ENCODE measurements around the gene TGM4. TPM values are rescaled to one million over a fixed set of nuclear protein-coding genes. Genes with fewer than 3 reads are reported as not detected.

TGM4 gene
- total and polyA plus RNA-seq, 2 experiments from 2014 or later = not detected

GRCh38 chr3:44926921-44927320 lies 52.5 kb downstream of the TGM4 start:
- Histone ChIP-seq H4K20me1 (ENCODE audit: insufficient read depth) (no peaks in the 10 kb centered on the region), H3K4me2 (ENCODE audit: unreplicated experiment) (no peak overlapping the region), H2AFZ (no peak overlapping the region), H3K9me2 (ENCODE audit: insufficient read depth) (no peaks in the 10 kb centered on the region), H3K27me3 (replicated peaks; ENCODE audit: insufficient read depth) (no peaks in the 10 kb centered on the region), H3K9ac (no peak overlapping the region), H3F3A (ENCODE audit: insufficient read depth) (peaks cover 18% of the 10 kb centered on the region), H3K27ac (no peak overlapping the region), H3K36me3 (ENCODE audit: low read depth) (peaks cover 5% of the 10 kb centered on the region; the same call in 1 of the 2 replicates), H3K4me1 (ENCODE audit: insufficient read depth) (peaks cover 14% of the 10 kb centered on the region), H3K9me3 (ENCODE audit: low read depth) (no peaks in the 10 kb centered on the region), H3K4me3 (no peak overlapping the region), H3K79me2 (ENCODE audit: insufficient read depth) (no peaks in the 10 kb centered on the region)
- DNase-seq = no peak
- in situ Hi-C loops (cut with MboI) = no loop called here
- TF ChIP-seq EZH2phosphoT487 (IDR thresholded peaks at IDR 0.05; ENCODE audit: insufficient read depth, low read depth) = no peak
- TF ChIP-seq EZH2 (IDR thresholded peaks at IDR 0.05; ENCODE audit: insufficient read depth, poor library complexity, severe bottlenecking) = no peak
- WGBS, 2 experiments (ENCODE audit: low coverage in 1 of 2, low lambda C conversion rate in 2 of 2, missing lambda C conversion rate in 2 of 2) = 100% methylated on average over 7 of the region's 7 CpGs

DNA sequence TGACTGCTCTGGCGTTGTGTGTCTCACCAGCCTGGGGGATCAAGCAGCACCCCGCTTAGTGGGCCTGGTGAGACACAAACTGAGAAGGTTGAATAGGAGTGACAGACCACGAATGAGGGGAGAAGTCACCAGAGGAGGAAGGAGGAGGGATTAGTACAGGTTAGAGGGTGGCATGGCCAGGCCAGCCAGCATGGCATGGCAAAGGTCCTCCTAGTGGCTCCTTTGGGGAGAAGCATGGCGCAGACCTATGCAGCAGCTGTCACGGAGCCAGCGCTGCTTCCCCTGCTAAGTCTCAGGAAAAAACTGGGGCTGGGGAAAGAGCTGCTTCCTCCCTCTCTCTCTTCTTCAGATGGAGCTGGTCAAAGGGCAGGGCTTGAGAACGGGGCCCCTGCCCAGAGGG lies 53.0 kb downstream of the TGM4 start:
- H3K4me1 ChIP-seq (ENCODE audit: insufficient read depth) = peaks cover 14% of the 10 kb centered on the region
- H3K9ac ChIP-seq = no peak overlapping the region
- WGBS, 2 experiments (ENCODE audit: low coverage in 1 of 2, low lambda C conversion rate in 2 of 2, missing lambda C conversion rate in 2 of 2) = 95 to 97% methylated on average over 7 of the region's 7 CpGs
- no peaks in the 10 kb centered on the region for H3K9me2 ChIP-seq (ENCODE audit: insufficient read depth)
- no peaks in the 10 kb centered on the region for H3K79me2 ChIP-seq (ENCODE audit: insufficient read depth)
- in situ Hi-C loops (cut with MboI) = no loop called here
- TF ChIP-seq EZH2 (IDR thresholded peaks at IDR 0.05; ENCODE audit: insufficient read depth, poor library complexity, severe bottlenecking) (no peak), EZH2phosphoT487 (IDR thresholded peaks at IDR 0.05; ENCODE audit: insufficient read depth, low read depth) (no peak)
- H4K20me1 ChIP-seq (ENCODE audit: insufficient read depth) = no peaks in the 10 kb centered on the region
- H3K4me2 ChIP-seq (ENCODE audit: unreplicated experiment) = no peak overlapping the region
- no peak overlapping the region for H2AFZ ChIP-seq
- H3K9me3 ChIP-seq (ENCODE audit: low read depth) = no peaks in the 10 kb centered on the region
- peaks cover 18% of the 10 kb centered on the region for H3F3A ChIP-seq (ENCODE audit: insufficient read depth)
- DNase-seq = no peak
- peaks cover 4% of the 10 kb centered on the region; the same call in 1 of the 2 replicates for H3K36me3 ChIP-seq (ENCODE audit: low read depth)
- H3K4me3 ChIP-seq = no peak overlapping the region
- H3K27ac ChIP-seq = no peak overlapping the region
- no peaks in the 10 kb centered on the region for H3K27me3 ChIP-seq (replicated peaks; ENCODE audit: insufficient read depth)

DNA sequence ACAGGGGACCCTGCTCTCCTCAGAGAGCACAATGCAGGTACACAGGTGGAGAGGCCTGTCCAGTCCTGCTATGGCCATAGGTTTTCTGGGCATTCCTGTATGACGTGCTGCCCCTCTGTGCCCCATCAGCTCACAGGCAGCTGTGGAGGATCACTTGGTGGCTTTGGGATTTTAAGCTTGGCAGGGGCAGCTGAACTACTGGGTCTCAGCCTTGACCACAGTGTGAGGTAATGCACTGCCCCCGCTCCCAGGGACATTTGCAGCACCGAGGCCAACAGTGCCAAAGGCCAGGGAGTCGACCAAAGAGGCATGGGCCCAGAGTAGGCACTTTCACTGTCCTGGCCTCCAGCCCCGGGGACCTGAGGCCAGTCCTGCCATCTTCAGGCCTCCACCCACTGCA lies 55.4 kb downstream of the TGM4 start:
- in situ Hi-C loops (cut with MboI) = no loop called here
- peaks cover 9% of the 10 kb centered on the region for H3F3A ChIP-seq (ENCODE audit: insufficient read depth)
- H3K4me1 ChIP-seq (ENCODE audit: insufficient read depth) = 0 out of 2 replicates have a peak, but pooled peaks cover 2% of the 10 kb centered on the region
- H3K36me3 ChIP-seq (ENCODE audit: low read depth) = peaks cover 4% of the 10 kb centered on the region; the same call in 1 of the 2 replicates
- H3K9ac ChIP-seq = no peak overlapping the region
- H4K20me1 ChIP-seq (ENCODE audit: insufficient read depth) = no peaks in the 10 kb centered on the region
- TF ChIP-seq EZH2phosphoT487 (IDR thresholded peaks at IDR 0.05; ENCODE audit: insufficient read depth, low read depth) (no peak), EZH2 (IDR thresholded peaks at IDR 0.05; ENCODE audit: insufficient read depth, poor library complexity, severe bottlenecking) (no peak)
- 72 to 80% methylated on average over 5 of the region's 5 CpGs for WGBS, 2 experiments (ENCODE audit: low coverage in 1 of 2, low lambda C conversion rate in 2 of 2, missing lambda C conversion rate in 2 of 2)
- no peak overlapping the region for H2AFZ ChIP-seq
- no peak overlapping the region for H3K27ac ChIP-seq
- H3K4me3 ChIP-seq = no peak overlapping the region
- no peak overlapping the region for H3K4me2 ChIP-seq (ENCODE audit: unreplicated experiment)
- no peak for DNase-seq
- no peaks in the 10 kb centered on the region for H3K9me3 ChIP-seq (ENCODE audit: low read depth)
- no peaks in the 10 kb centered on the region for H3K27me3 ChIP-seq (replicated peaks; ENCODE audit: insufficient read depth)
- no peaks in the 10 kb centered on the region for H3K9me2 ChIP-seq (ENCODE audit: insufficient read depth)
- no peaks in the 10 kb centered on the region for H3K79me2 ChIP-seq (ENCODE audit: insufficient read depth)

DNA sequence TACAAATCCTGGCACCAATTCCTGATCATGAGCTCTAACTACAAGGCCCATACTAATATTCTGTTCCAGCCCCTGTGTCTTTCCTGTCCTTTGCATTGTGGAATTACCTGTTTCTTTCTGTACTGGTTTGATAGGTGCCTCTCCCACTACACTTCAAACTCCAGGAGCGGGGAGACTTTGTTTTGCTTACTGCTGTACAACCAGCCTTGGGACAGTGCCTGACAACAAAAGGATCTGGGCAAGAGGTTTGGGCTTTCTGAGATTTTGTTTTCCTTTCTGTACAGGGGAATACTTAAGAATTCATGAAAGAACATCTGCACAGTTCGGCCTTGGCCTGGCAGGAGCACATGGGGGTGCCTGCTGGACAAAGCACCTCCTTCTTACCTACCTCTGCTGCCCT lies 56.5 kb downstream of the TGM4 start:
- Histone ChIP-seq H3K9ac (no peak overlapping the region), H3K36me3 (ENCODE audit: low read depth) (peaks cover 4% of the 10 kb centered on the region; the same call in 1 of the 2 replicates), H3K9me3 (ENCODE audit: low read depth) (no peaks in the 10 kb centered on the region), H3K4me2 (ENCODE audit: unreplicated experiment) (no peak overlapping the region), H3K9me2 (ENCODE audit: insufficient read depth) (no peaks in the 10 kb centered on the region), H3F3A (ENCODE audit: insufficient read depth) (no peaks in the 10 kb centered on the region), H3K27ac (no peak overlapping the region), H2AFZ (no peak overlapping the region), H3K4me1 (ENCODE audit: insufficient read depth) (no peaks in the 10 kb centered on the region), H3K4me3 (no peak overlapping the region), H3K79me2 (ENCODE audit: insufficient read depth) (0 out of 2 replicates have a peak, but pooled peaks cover 8% of the 10 kb centered on the region), H3K27me3 (replicated peaks; ENCODE audit: insufficient read depth) (no peaks in the 10 kb centered on the region), H4K20me1 (ENCODE audit: insufficient read depth) (no peaks in the 10 kb centered on the region)
- DNase-seq = no peak
- WGBS, 2 experiments (ENCODE audit: low coverage in 1 of 2, low lambda C conversion rate in 2 of 2, missing lambda C conversion rate in 2 of 2) = 89 to 98% methylated on average over 2 of the region's 2 CpGs
- in situ Hi-C loops (cut with MboI) = no loop called here
- TF ChIP-seq EZH2 (IDR thresholded peaks at IDR 0.05; ENCODE audit: insufficient read depth, poor library complexity, severe bottlenecking) (no peak), EZH2phosphoT487 (IDR thresholded peaks at IDR 0.05; ENCODE audit: insufficient read depth, low read depth) (no peak)

- Histone ChIP-seq H3K79me2 (ENCODE audit: insufficient read depth) (peaks cover 14% of the 10 kb centered on the region; the same call in 1 of the 2 replicates), H3K27me3 (replicated peaks; ENCODE audit: insufficient read depth) (no peaks in the 10 kb centered on the region), H3K9me3 (ENCODE audit: low read depth) (no peaks in the 10 kb centered on the region), H3K36me3 (ENCODE audit: low read depth) (no peaks in the 10 kb centered on the region), H3K9me2 (ENCODE audit: insufficient read depth) (no peaks in the 10 kb centered on the region), H3K4me3 (no peak overlapping the region), H2AFZ (no peak overlapping the region), H4K20me1 (ENCODE audit: insufficient read depth) (no peaks in the 10 kb centered on the region), H3F3A (ENCODE audit: insufficient read depth) (no peaks in the 10 kb centered on the region), H3K4me2 (ENCODE audit: unreplicated experiment) (no peak overlapping the region), H3K27ac (no peak overlapping the region), H3K4me1 (ENCODE audit: insufficient read depth) (no peaks in the 10 kb centered on the region), H3K9ac (no peak overlapping the region)
- in situ Hi-C loops (cut with MboI) = no loop called here
- no peak for DNase-seq
- 95 to 98% methylated on average over 2 of the region's 2 CpGs for WGBS, 2 experiments (ENCODE audit: low coverage in 1 of 2, low lambda C conversion rate in 2 of 2, missing lambda C conversion rate in 2 of 2)
- TF ChIP-seq EZH2phosphoT487 (IDR thresholded peaks at IDR 0.05; ENCODE audit: insufficient read depth, low read depth) (no peak), EZH2 (IDR thresholded peaks at IDR 0.05; ENCODE audit: insufficient read depth, poor library complexity, severe bottlenecking) (no peak)
Observed at GRCh38 chr3:44931791-44932190, 57.4 kb downstream of the TGM4 start.
